NT2/D1 (cell line): ENCODE results near the gene PERCC1.

Experiments
- DNase-seq: peaks from one replicate; pipeline ENCODE4 v3.0.0-alpha.2; 2011; ENCODE audit warnings: low read depth, low spot score
- H3K27me3 ChIP-seq: 2 replicates; pipeline ENCODE4 v1.6.0; 2011; ENCODE audit warnings: mild to moderate bottlenecking; ENCODE audit not compliant: insufficient read length, insufficient read depth
- H3K36me3 ChIP-seq: 2 replicates; pipeline ENCODE4 v1.6.1; 2011; ENCODE audit warnings: mild to moderate bottlenecking, low read length, mixed read lengths; ENCODE audit not compliant: insufficient read depth, insufficient read length
- H3K4me1 ChIP-seq: 2 replicates; pipeline ENCODE4 v1.5.1; 2011; ENCODE audit not compliant: insufficient read depth, insufficient read length
- H3K4me3 ChIP-seq: 2 replicates; pipeline ENCODE4 v1.5.1; 2011; ENCODE audit warnings: low read depth; ENCODE audit not compliant: insufficient read length
- H3K9ac ChIP-seq: 2 replicates; pipeline ENCODE4 v1.6.0; 2011; ENCODE audit warnings: low read depth; ENCODE audit not compliant: insufficient read length
- H3K9me3 ChIP-seq: 2 replicates; pipeline ENCODE4 v1.5.1; 2011; ENCODE audit warnings: mild to moderate bottlenecking, low read length; ENCODE audit not compliant: insufficient read depth
- SUZ12 ChIP-seq: IDR thresholded peaks from 2 replicates; pipeline ENCODE4 v1.6.1; 2011; ENCODE audit not compliant: insufficient read length, insufficient read depth; ENCODE audit errors: extremely low read depth
- YY1 ChIP-seq: IDR thresholded peaks from 2 replicates; pipeline ENCODE4 v1.6.1; 2011; ENCODE audit not compliant: insufficient read length, insufficient read depth
- ZNF274 ChIP-seq: IDR thresholded peaks from 2 replicates; pipeline ENCODE4 v1.6.1; 2011; ENCODE audit warnings: mild to moderate bottlenecking, low read depth, low read length

PERCC1 gene

DNA sequence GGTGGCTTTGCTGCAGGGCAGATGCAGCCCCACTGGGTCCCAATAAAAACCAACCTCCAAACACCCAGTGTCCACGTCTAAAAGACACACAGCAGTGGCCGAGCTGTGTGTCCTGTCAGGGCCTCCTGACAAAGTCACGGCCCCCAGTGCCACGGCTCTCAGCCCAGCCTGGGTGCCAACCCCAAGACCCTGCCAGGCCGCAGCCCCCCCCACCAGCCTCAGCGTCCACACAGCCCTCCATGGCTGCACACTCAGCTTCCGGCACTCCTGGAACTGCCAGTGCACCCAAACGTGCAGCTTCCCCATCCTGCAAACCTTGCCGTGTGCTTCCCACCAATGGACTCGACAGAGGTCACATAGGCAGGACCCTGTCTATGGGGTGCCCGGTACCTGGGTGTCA is 17.1 kb downstream of the PERCC1 start:
- H3K9me3 ChIP-seq = no peaks in the 10 kb centered on the region
- no peak overlapping the region for H3K4me3 ChIP-seq
- peaks cover 75% of the 10 kb centered on the region for H3K36me3 ChIP-seq
- H3K27me3 ChIP-seq = no peaks in the 10 kb centered on the region
- DNase-seq = no peak
- TF ChIP-seq ZNF274 (no peak), SUZ12 (no peak), YY1 (no peak)
- H3K9ac ChIP-seq = no peak overlapping the region
- no peaks in the 10 kb centered on the region for H3K4me1 ChIP-seq

DNA sequence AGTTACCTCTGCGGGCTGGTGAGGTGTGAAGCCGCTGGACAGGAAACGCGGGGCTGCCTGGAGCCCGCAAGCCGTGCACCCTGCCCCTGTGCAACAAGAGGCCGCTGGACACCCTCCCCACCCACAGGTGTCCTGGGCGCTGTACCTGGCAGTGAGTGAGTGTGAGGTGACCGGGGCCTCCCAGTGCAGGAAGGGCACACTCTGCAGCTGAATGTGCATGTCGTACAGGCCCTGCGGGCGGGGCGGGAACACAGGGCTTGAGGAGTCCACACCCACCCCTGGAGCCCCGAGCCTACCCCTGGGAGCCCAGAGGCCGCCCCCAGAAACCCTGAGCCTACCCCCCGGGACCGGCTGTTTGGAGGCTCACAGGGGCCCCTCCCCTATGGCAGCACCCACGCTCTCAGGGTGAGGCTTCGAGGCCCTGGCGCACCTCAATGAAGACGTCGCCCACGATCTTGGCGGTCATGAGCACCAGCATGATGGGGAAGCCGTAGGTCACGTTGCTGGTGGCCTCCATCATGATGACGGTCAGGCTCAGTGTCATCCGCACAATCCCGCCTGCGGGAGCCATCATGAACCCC is 17.7 kb downstream of the PERCC1 start:
- no peaks in the 10 kb centered on the region for H3K27me3 ChIP-seq
- no peaks in the 10 kb centered on the region for H3K4me1 ChIP-seq
- peaks cover 80% of the 10 kb centered on the region for H3K36me3 ChIP-seq
- no peak for DNase-seq
- no peak for TF ChIP-seq ZNF274
- no peak for TF ChIP-seq SUZ12
- no peak for TF ChIP-seq YY1
- no peaks in the 10 kb centered on the region for H3K9me3 ChIP-seq
- H3K9ac ChIP-seq = no peak overlapping the region
- H3K4me3 ChIP-seq = no peak overlapping the region

DNA sequence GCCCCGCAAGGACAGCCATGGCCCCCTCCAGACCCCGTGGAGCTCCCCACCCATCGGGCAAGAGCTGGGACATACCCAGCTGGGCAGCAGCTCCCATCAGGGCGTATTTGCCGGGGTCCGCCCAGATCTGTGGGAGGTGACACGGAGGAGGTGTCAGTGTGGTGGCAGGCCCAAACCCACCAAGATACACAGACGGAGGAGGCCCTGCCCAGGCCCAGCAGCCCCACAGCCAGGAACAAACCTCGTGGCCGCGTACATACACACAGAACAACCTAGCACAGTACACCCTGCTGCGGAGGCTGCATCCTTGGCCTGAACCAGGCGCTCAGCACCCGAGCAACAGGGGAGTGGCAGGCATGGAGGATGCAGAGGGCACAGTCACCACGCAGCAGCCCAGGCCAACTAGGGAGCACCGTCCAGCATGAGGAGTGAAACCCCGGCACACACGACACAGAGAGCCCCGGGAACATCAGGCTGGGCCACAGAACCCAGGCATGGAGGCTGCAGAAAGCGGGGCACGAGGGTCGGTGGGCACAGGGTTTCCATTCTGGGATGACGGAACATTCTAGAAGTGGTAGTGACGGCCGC is 18.4 kb downstream of the PERCC1 start:
- Histone ChIP-seq H3K27me3 (no peaks in the 10 kb centered on the region), H3K9me3 (no peaks in the 10 kb centered on the region), H3K9ac (no peak overlapping the region), H3K4me1 (no peaks in the 10 kb centered on the region), H3K36me3 (peaks cover 87% of the 10 kb centered on the region), H3K4me3 (no peak overlapping the region)
- no peak for DNase-seq
- TF ChIP-seq SUZ12 (no peak), YY1 (no peak), ZNF274 (no peak)

DNA sequence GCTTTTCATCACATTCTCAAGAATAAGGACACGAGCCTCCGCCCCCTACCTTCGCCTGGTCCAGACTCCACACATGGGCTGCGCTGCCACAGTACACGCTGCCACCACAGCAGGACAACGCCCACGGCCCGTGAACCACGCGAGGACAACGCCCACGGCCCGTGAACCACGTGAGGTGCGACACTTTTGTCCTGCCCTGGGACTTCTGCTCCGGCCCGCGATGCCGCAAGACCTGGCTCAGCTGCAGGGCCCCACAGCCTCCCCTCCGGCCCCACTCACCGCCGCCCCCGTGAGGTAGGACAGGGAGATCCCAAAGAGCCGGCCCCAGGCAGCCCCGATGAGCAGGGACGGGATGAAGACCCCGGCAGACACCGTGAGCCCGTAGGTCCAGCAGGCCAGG is 19.3 kb downstream of the PERCC1 start:
- peaks cover 96% of the 10 kb centered on the region for H3K36me3 ChIP-seq
- H3K9ac ChIP-seq = no peak overlapping the region
- no peak for DNase-seq
- no peak for TF ChIP-seq ZNF274
- TF ChIP-seq YY1 = no peak
- TF ChIP-seq SUZ12 = no peak
- no peak overlapping the region for H3K4me3 ChIP-seq
- H3K4me1 ChIP-seq = no peaks in the 10 kb centered on the region
- no peaks in the 10 kb centered on the region for H3K27me3 ChIP-seq
- no peaks in the 10 kb centered on the region for H3K9me3 ChIP-seq

DNA sequence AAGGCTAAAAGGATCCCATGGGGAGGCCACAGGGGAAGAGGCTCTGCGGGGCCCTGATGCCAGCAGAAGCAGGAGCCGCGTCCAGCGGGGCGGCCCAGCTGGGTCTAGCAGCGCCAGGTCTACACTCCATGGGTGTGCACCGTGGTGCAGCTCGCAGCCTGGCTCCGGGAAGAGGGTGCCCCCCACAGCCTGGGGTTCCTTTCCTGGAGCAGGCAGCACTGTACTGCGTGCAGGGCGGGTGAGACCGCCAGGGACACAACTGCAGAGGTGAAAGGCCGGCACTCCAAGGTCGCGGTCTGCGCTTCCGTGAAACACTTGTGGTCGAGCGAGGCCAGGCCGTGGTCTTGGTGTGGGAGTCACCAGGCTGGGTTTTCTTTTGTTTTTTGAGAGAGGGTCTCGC is 20.0 kb downstream of the PERCC1 start:
- no peaks in the 10 kb centered on the region for H3K9me3 ChIP-seq
- H3K4me1 ChIP-seq = no peaks in the 10 kb centered on the region
- no peak for TF ChIP-seq SUZ12
- peak overlapping the region; percentile 1 for H3K9ac ChIP-seq
- H3K4me3 ChIP-seq = no peak overlapping the region
- no peak for DNase-seq
- H3K36me3 ChIP-seq = peaks cover 96% of the 10 kb centered on the region
- H3K27me3 ChIP-seq = no peaks in the 10 kb centered on the region

DNA sequence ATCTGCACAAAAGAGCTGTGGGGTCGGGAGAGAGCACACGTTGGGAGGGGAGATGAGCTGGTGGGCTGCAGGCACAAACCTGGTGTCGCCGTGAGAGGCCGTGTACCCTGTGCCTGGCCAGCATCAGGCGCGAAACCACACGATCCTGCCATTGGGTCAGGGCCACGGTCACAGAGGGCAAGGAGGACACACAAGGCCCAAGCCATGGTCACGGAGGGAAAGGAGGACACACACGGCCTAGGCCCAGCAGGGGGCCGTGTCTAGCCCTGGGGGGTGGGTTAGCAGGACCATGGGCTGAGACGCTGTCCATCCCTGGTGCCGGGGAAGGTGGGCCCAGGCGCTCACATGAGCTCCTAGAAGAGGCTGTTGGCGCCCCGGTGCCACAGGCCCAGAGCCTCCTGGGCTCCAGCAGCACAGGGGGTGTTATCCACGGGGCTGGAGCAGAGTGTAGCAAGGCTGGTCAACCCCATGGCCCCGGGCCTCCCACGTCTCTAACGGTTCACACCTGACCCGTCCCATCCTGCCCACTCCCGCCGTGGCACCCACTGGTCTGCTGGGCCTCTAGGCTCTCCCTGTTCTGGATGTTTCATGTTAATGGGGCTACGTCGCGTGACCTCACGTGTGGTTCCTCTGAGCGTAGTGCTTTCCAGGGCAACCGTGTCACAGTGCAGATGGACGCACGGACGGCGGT is 21.0 kb downstream of the PERCC1 start:
- no peaks in the 10 kb centered on the region for H3K27me3 ChIP-seq
- H3K9ac ChIP-seq = no peak overlapping the region
- H3K9me3 ChIP-seq = no peaks in the 10 kb centered on the region
- H3K4me3 ChIP-seq = no peak overlapping the region
- no peaks in the 10 kb centered on the region for H3K4me1 ChIP-seq
- no peak for TF ChIP-seq SUZ12
- no peak for TF ChIP-seq YY1
- TF ChIP-seq ZNF274 = no peak
- peaks cover 90% of the 10 kb centered on the region for H3K36me3 ChIP-seq
- DNase-seq = no peak

DNA sequence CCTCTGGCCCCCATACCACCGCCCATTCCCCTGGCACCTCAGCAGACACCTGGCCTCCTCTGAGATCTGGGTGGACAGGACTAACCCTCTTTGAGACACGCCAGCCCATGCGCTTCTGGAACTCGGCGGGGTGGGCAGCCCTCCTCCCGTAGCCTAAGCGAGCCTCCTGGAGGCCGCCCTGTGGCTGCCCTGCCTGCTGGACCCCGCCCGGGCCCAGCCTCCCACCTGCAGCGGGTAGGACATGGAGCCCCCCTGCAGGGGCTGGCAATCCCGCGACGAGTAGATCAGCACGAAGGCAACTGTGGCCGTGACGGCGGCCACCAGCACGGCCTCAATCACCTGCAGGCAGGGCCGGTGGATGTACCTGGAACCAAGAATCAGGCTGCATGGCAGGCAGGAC is 21.7 kb downstream of the PERCC1 start:
- no peaks in the 10 kb centered on the region for H3K9me3 ChIP-seq
- no peak for TF ChIP-seq ZNF274
- TF ChIP-seq YY1 = no peak
- no peak for TF ChIP-seq SUZ12
- no peak overlapping the region for H3K9ac ChIP-seq
- DNase-seq = no peak
- H3K4me3 ChIP-seq = no peak overlapping the region
- H3K27me3 ChIP-seq = no peaks in the 10 kb centered on the region
- H3K4me1 ChIP-seq = no peaks in the 10 kb centered on the region
- peaks cover 86% of the 10 kb centered on the region for H3K36me3 ChIP-seq
